ENCODE measurements around the gene BIN1. TPM values are rescaled to one million over a fixed set of nuclear protein-coding genes. Genes with fewer than 3 reads are reported as not detected.
"Not testable (repeated sequence)": the region's sequence is repeated elsewhere in the genome, so short reads cannot be mapped to it uniquely, and the experiment has no call there.

Gene BIN1
- total and polyA plus RNA-seq, 2 of the 4 experiments (the other 2 are of a cell fraction) = 18.1 to 25.7 TPM

DNA sequence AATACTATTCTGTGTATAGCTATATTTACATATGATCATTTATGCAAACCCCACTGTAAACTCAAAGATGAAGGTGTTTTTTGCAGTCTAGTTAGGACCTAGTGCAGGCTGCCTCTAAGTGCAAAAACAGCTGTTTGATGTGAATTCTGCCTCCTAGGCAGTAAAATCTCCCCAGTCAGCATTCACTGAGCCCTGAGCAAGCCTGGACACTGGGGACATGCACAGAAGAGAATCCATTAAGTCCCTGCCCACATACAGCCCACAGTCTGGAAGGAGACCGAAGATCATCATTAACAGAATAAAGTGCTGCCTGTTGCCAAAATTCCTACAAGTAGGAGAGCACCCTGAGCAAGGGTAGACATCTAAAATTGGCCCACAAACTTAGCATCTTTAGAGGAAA, 14.4 kb upstream of the BIN1 start:
- intact Hi-C loops (cut with micrococcal nuclease) = no loop called here
- Histone ChIP-seq H3K9me1 (ENCODE audit: insufficient read depth, low read length) (no peaks in the 10 kb centered on the region), H3K27ac (ENCODE audit: insufficient read depth, low read length) (no peak overlapping the region), H3K23ac (ENCODE audit: low read depth, low read length) (no peak overlapping the region), H3K36me3 (ENCODE audit: control insufficient read depth, insufficient read depth, low read length) (no peaks in the 10 kb centered on the region), H3K4me1 (ENCODE audit: control insufficient read depth, insufficient read depth, low read length) (no peaks in the 10 kb centered on the region), H4K8ac (ENCODE audit: low read depth in 2 of 2, low read length in 2 of 2) (no peak overlapping the region), H3K18ac (ENCODE audit: low read depth, low read length) (no peak overlapping the region), H3K9me3 (ENCODE audit: control insufficient read depth, insufficient read depth, low read length) (no peaks in the 10 kb centered on the region), H3K79me1 (ENCODE audit: low read depth in 1 of 2, low read length in 2 of 2) (no peaks in the 10 kb centered on the region), H2AFZ (replicated peaks; ENCODE audit: low read length, poor library complexity) (no peak overlapping the region), H2AK9ac (replicated peaks; ENCODE audit: low read depth, low read length, poor library complexity) (no peak overlapping the region), H2AK5ac (ENCODE audit: low read depth, low read length) (no peak overlapping the region), H3K4ac (ENCODE audit: low read depth, low read length) (no peak overlapping the region), H3K56ac (ENCODE audit: extremely low read depth, insufficient read depth, low read length) (no peak overlapping the region), H2BK15ac (ENCODE audit: low read depth, low read length) (no peak overlapping the region), H4K20me1 (ENCODE audit: insufficient read depth, low read length) (no peaks in the 10 kb centered on the region), H4K91ac (ENCODE audit: insufficient read depth, low read depth, low read length) (no peak overlapping the region), H3K9ac (ENCODE audit: low read depth, low read length) (no peak overlapping the region), H3K4me2 (ENCODE audit: low read depth, low read length) (no peak overlapping the region), H4K5ac (ENCODE audit: low read depth, low read length) (no peak overlapping the region), H2BK5ac (ENCODE audit: low read depth, low read length, poor library complexity, severe bottlenecking) (no peak overlapping the region), H2BK20ac (ENCODE audit: low read depth, low read length) (no peak overlapping the region), H3K27me3 (ENCODE audit: control insufficient read depth, insufficient read depth, low read length) (peaks cover 6% of the 10 kb centered on the region; the same call in 1 of the 2 replicates), H2BK120ac (ENCODE audit: low read depth, low read length) (no peak overlapping the region), H3K14ac (replicated peaks; ENCODE audit: low read depth, low read length) (no peak overlapping the region), H3K4me3 (ENCODE audit: insufficient read depth, low read depth, low read length) (no peak overlapping the region)
- in situ Hi-C loops (cut with MboI; ENCODE audit: low sequenced_read_pairs) = no loop called here
- ChIA-PET CTCF (no interaction called here), POLR2A (ENCODE audit: unreplicated experiment) (no interaction called here)
- dilution Hi-C loops (cut with HindIII; ENCODE audit: low sequenced_read_pairs, unreplicated experiment) = no loop called here
- BruUV-seq (replicated peaks) = no TSS peak
- ATAC-seq (ENCODE audit: low read depth) = no peak
- TF ChIP-seq, protein P1, sequence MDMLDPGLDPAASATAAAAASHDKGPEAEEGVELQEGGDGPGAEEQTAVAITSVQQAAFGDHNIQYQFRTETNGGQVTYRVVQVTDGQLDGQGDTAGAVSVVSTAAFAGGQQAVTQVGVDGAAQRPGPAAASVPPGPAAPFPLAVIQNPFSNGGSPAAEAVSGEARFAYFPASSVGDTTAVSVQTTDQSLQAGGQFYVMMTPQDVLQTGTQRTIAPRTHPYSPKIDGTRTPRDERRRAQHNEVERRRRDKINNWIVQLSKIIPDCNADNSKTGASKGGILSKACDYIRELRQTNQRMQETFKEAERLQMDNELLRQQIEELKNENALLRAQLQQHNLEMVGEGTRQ (IDR thresholded peaks at IDR 0.05; ENCODE audit: low read depth, low read length) = no peak
- TF ChIP-seq FOS (IDR thresholded peaks at IDR 0.05; ENCODE audit: low read depth, low read length) (no peak), NFE2L2 (IDR thresholded peaks at IDR 0.05; ENCODE audit: low read depth, low read length) (no peak), SMC3 (IDR thresholded peaks at IDR 0.05; ENCODE audit: low read depth, low read length) (no peak), RAD21 (IDR thresholded peaks at IDR 0.05; ENCODE audit: low read length) (no peak), MAZ (IDR thresholded peaks at IDR 0.05; ENCODE audit: borderline replicate concordance, low read depth, low read length) (no peak)
- TF ChIP-seq, protein P2, sequence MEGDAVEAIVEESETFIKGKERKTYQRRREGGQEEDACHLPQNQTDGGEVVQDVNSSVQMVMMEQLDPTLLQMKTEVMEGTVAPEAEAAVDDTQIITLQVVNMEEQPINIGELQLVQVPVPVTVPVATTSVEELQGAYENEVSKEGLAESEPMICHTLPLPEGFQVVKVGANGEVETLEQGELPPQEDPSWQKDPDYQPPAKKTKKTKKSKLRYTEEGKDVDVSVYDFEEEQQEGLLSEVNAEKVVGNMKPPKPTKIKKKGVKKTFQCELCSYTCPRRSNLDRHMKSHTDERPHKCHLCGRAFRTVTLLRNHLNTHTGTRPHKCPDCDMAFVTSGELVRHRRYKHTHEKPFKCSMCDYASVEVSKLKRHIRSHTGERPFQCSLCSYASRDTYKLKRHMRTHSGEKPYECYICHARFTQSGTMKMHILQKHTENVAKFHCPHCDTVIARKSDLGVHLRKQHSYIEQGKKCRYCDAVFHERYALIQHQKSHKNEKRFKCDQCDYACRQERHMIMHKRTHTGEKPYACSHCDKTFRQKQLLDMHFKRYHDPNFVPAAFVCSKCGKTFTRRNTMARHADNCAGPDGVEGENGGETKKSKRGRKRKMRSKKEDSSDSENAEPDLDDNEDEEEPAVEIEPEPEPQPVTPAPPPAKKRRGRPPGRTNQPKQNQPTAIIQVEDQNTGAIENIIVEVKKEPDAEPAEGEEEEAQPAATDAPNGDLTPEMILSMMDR (conservative IDR thresholded peaks at IDR 0.05; ENCODE audit: low read depth, low read length) = no peak
- WGBS, 2 experiments (ENCODE audit: extremely low coverage in 2 of 2, insufficient read length in 1 of 2) = 50% methylated on average over 1 of the region's 1 CpG; no CpG with 5 or more reads in 1 of the 2 experiments
- no peak for DNase-seq

DNA sequence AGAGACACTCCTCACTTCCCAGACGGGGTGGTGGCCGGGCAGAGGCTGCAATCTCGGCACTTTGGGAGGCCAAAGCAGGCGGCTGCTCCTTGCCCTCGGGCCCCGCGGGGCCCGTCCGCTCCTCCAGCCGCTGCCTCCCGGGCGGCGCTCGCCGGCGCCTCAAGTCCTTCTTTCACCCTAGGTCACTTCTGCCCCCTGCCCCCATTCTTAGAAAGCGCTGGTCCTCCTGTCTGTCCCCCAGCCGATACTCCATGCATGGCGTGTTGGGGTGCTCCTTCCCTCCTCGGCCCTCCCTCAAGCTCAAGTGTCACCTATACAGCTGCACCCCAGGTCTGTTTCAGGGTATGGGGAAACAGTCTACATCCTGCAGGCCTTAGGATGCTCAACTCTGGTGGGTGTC, 13.5 kb upstream of the BIN1 start:
- H3K27me3 ChIP-seq (ENCODE audit: control insufficient read depth, insufficient read depth, low read length); BruUV-seq (replicated peaks); H3K56ac ChIP-seq (ENCODE audit: extremely low read depth, insufficient read depth, low read length); DNase-seq; H2AFZ ChIP-seq (replicated peaks; ENCODE audit: low read length, poor library complexity); H2BK5ac ChIP-seq (ENCODE audit: low read depth, low read length, poor library complexity, severe bottlenecking); H4K5ac ChIP-seq (ENCODE audit: low read depth, low read length); H4K8ac ChIP-seq (ENCODE audit: low read depth in 2 of 2, low read length in 2 of 2); CTCF ChIA-PET; H4K91ac ChIP-seq (ENCODE audit: insufficient read depth, low read depth, low read length); H4K20me1 ChIP-seq (ENCODE audit: insufficient read depth, low read length); H3K9ac ChIP-seq (ENCODE audit: low read depth, low read length); H3K36me3 ChIP-seq (ENCODE audit: control insufficient read depth, insufficient read depth, low read length); in situ Hi-C loops (cut with MboI; ENCODE audit: low sequenced_read_pairs); H2AK5ac ChIP-seq (ENCODE audit: low read depth, low read length); H2BK20ac ChIP-seq (ENCODE audit: low read depth, low read length); H3K9me1 ChIP-seq (ENCODE audit: insufficient read depth, low read length); H3K14ac ChIP-seq (replicated peaks; ENCODE audit: low read depth, low read length); H3K27ac ChIP-seq (ENCODE audit: insufficient read depth, low read length); ATAC-seq (ENCODE audit: low read depth); H3K18ac ChIP-seq (ENCODE audit: low read depth, low read length); H3K79me1 ChIP-seq (ENCODE audit: low read depth in 1 of 2, low read length in 2 of 2); H3K4me3 ChIP-seq (ENCODE audit: insufficient read depth, low read depth, low read length); intact Hi-C loops (cut with micrococcal nuclease); H3K4me2 ChIP-seq (ENCODE audit: low read depth, low read length); H3K9me3 ChIP-seq (ENCODE audit: control insufficient read depth, insufficient read depth, low read length); H3K4ac ChIP-seq (ENCODE audit: low read depth, low read length); H2BK15ac ChIP-seq (ENCODE audit: low read depth, low read length); H2BK120ac ChIP-seq (ENCODE audit: low read depth, low read length); H3K23ac ChIP-seq (ENCODE audit: low read depth, low read length); dilution Hi-C loops (cut with HindIII; ENCODE audit: low sequenced_read_pairs, unreplicated experiment); H2AK9ac ChIP-seq (replicated peaks; ENCODE audit: low read depth, low read length, poor library complexity); H3K4me1 ChIP-seq (ENCODE audit: control insufficient read depth, insufficient read depth, low read length); POLR2A ChIA-PET (ENCODE audit: unreplicated experiment): not testable (repeated sequence)
- no CpG with 5 or more reads among the region's 20 CpGs for WGBS, 2 experiments (ENCODE audit: extremely low coverage in 2 of 2, insufficient read length in 1 of 2)

Measured in IMR-90 (cell line).